GM19099 (cell line): Measurements from ENCODE around the gene CAPNS2.

Experiments
- POLR2A ChIP-seq: IDR thresholded peaks from 3 replicates; pipeline ENCODE4 v1.6.1; 2011; ENCODE audit warnings: low read depth; ENCODE audit not compliant: insufficient read length; ENCODE audit errors: extremely low read depth

The CAPNS2 gene

GRCh38 chr16:55566432-55567175 is at the start of gene CAPNS2:
Gene CAPNS2, plus strand, starts transcription at chr16:55566684. Its CDS starts 73 bp downstream, at chr16:55566757.
- no peak for TF ChIP-seq POLR2A

DNA sequence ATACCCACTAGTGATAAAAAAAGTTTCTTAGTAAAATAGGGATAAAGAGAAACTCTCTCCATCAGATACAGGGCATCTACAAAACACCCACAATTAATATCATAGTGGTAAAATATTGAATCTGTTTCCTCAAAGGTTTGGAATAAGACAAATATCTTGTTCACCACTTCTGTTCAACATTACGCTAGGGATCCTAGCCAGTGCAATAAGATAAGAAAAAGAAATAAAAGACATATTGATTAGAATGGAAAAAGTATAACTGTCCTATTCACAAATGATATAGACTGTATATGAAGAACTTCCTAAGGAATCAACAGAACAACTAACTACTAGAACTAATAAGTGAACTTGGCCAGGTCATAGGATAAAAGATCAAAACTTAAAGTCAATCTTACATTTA is 44.7 kb upstream of the CAPNS2 start:
- TF ChIP-seq POLR2A = no peak

DNA sequence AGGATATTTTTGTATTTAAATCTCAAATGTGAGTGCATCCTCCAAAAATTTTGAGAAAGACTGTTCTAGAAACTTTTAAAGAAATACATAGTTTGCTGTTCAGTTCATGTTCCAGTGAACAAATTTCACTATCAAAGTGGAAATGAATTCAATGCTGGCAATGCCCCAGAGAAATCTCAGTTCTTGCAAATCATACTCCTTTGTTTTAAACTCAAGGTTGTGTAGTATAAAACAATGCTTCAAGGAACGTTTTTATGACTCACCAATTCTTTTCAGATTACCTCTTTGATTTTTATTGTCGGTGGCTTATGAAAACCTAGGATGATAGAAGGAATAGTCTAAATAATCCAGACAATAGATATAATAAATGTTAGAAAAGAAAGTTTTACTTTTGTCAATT is 40.0 kb upstream of the CAPNS2 start:
- no peak for TF ChIP-seq POLR2A

DNA sequence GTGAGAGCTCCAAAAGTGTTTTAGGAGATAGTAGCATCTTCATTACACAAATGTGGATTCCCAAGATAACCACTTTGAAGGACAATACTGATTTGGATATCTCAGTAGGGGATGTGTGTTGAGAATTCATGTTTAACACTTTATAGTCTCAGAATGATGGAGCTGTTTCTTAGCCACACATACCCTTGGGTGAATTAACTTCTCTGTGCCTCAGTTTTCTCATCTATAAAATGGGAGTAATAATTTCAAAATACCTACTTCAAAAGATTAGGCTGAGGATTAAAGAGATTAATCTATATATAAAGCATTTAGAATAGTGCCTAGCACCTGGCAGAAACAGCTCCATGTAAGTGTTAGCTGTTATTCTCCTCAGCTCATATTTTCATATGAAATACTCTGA is 38.6 kb upstream of the CAPNS2 start:
- TF ChIP-seq POLR2A = no peak

DNA sequence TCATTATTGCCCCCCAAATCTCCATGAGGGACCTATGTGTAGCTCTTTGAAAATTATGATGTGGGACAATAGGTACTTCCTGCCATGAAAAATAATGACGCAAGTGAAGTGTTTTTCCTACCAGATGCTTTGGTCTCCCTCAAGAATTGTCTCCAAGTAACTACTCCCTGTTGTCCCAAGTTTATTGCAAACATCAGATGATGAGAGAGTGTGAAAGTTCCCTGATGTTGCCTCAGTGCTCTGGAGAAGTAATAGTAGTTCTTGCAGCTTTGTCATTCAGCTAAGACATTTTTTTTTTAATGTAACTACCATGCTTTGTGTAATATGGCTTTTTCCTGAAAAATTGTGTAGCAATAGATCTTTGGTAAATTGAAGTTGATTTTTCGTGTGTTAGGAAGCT is 37.5 kb upstream of the CAPNS2 start:
- TF ChIP-seq POLR2A = no peak

GRCh38 chr16:55530316-55530856 is 36.1 kb upstream of the CAPNS2 start:
- TF ChIP-seq POLR2A = no peak

- TF ChIP-seq POLR2A = no peak
Measured at GRCh38 chr16:55532227-55532626, 34.3 kb upstream of the CAPNS2 start.

GRCh38 chr16:55534756-55535155 is 31.7 kb upstream of the CAPNS2 start:
- TF ChIP-seq POLR2A = no peak

- no peak for TF ChIP-seq POLR2A
Measured at GRCh38 chr16:55539049-55539448, 27.4 kb upstream of the CAPNS2 start.

DNA sequence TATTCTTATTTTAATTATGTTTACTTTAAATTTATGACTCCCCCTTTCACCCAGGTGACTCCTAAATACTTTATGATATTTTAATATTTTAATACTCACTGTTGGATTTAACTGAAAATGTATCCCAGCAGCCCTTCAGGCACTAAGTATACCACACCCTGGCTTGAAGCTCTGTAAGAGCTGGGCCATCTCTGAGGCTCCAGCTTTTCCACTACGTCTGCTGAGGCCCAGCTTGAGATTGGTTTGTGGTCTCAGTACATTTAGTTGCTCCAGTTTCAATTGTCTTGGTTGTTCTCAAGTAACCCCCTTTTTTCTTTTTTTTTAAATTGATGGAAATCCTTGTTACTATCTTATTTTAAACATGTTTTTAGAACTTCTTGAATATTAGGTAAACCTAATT is 27.0 kb upstream of the CAPNS2 start:
- no peak for TF ChIP-seq POLR2A

- TF ChIP-seq POLR2A = no peak
Measured at GRCh38 chr16:55540221-55540620, 26.3 kb upstream of the CAPNS2 start.

DNA sequence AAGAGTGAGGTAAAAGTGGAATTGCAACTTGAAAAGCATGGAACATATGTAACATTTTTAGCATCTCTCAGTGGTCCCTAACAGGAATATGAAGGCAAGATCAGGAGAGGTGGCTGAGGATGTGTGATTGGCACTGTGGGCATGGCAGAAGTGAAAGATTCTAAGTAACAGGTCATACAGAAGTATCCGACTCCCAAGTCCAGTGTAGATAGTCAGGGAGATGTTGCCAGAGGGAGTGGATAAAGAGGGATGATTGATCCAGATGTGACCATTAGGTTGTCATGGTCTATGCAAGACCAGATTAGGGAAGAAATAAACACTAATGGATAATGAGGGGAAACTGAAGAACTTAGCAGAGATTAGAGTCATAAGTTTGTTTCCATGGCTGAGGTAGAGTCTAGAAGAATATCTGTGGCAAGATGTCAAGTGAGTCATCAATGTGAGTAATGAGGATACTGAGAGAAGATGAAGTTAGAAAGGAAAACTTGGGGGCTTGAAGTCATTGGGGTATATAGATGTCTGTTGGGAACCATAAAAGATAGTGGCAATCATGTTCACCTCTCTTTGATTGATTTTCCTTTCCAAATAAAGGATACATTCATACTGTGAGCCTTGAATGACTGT is 23.9 kb upstream of the CAPNS2 start:
- no peak for TF ChIP-seq POLR2A

DNA sequence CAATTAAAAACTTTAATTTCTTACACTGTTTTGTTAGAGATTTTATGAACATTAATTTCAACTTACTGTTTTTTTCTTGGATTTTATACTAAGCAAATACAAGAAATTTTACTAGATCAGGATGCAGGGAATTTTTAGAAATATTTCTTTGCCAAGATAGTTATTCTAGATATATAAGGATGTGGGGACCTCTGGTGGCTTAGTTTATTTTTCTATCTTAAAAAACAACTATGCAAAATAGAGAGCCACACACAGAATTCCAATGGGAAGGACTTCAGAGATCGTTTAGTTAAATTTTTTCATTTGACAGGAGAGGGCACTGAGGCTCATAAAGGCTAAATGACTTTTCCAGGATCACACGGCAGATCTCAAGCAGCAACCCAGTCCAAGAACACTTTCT is 23.0 kb upstream of the CAPNS2 start:
- no peak for TF ChIP-seq POLR2A

GRCh38 chr16:55552621-55553020 is 13.9 kb upstream of the CAPNS2 start:
- no peak for TF ChIP-seq POLR2A

GRCh38 chr16:55555436-55555835 is 11.0 kb upstream of the CAPNS2 start:
- no peak for TF ChIP-seq POLR2A

GRCh38 chr16:55557186-55557585 is 9.3 kb upstream of the CAPNS2 start:
- no peak for TF ChIP-seq POLR2A
